GM12801 (cell line): Measurements from ENCODE around the gene SEZ6L.

Experiments used
- CTCF ChIP-seq: IDR thresholded peaks from one replicate; pipeline ENCODE4 v1.5.1; 2011; ENCODE audit warnings: control low read depth; ENCODE audit not compliant: insufficient read length; ENCODE audit errors: extremely low read depth

SEZ6L gene

GRCh38 chr22:26239581-26239980 lies 70.3 kb downstream of the SEZ6L start:
- no peak for TF ChIP-seq CTCF

- TF ChIP-seq CTCF = no peak
Measured at GRCh38 chr22:26241361-26241760, 72.1 kb downstream of the SEZ6L start.

- TF ChIP-seq CTCF = no peak
Measured at GRCh38 chr22:26245001-26245400, 75.7 kb downstream of the SEZ6L start.

GRCh38 chr22:26246552-26246951 lies 77.3 kb downstream of the SEZ6L start:
- TF ChIP-seq CTCF = no peak

GRCh38 chr22:26251869-26252268 lies 82.6 kb downstream of the SEZ6L start:
- no peak for TF ChIP-seq CTCF

- no peak for TF ChIP-seq CTCF
Measured at GRCh38 chr22:26259510-26259909, 90.2 kb downstream of the SEZ6L start.

- TF ChIP-seq CTCF = no peak
Measured at GRCh38 chr22:26264162-26264561, 94.9 kb downstream of the SEZ6L start.

GRCh38 chr22:26265281-26265680 lies 96.0 kb downstream of the SEZ6L start:
- TF ChIP-seq CTCF = no peak
